K562 (cell line): ENCODE data around the gene CREB3L1. TPM values are rescaled to one million over a fixed set of nuclear protein-coding genes. Genes with fewer than 3 reads are reported as not detected.

Source experiments
- CC2D1A ChIP-seq: fragments of 450-650 bp; IDR thresholded peaks from 2 replicates; pipeline ENCODE4 v1.6.1; 2017; ENCODE audit warnings: mild to moderate bottlenecking
- EGR1 ChIP-seq: fragments of 450-650 bp; conservative IDR thresholded peaks from 2 replicates; pipeline ENCODE4 v1.6.1; 2017; ENCODE audit warnings: mild to moderate bottlenecking
- ELF1 ChIP-seq: fragments of 200-800 bp; sonication (Bioruptor generic); IDR thresholded peaks from 2 replicates; pipeline ENCODE4 v1.6.1; 2016; ENCODE audit warnings: missing genetic modification characterization, missing compliant biosample characterization
- LCOR ChIP-seq: sonication (generic); formaldehyde crosslinking; IDR thresholded peaks from 2 replicates; pipeline ENCODE4 v1.8.0; 2022; ENCODE audit warnings: mild to moderate bottlenecking, missing genetic modification reagents
- MTF1 ChIP-seq: fragments of 250-450 bp; sonication (Bioruptor Pico); IDR thresholded peaks from 2 replicates; pipeline ENCODE4 v1.9.0; 2021; ENCODE audit warnings: moderate library complexity, mild to moderate bottlenecking, inconsistent platforms, borderline replicate concordance
- NFIX ChIP-seq: fragments of 250-450 bp; sonication (Bioruptor Pico); IDR thresholded peaks from 2 replicates; pipeline ENCODE4 v1.4.0; 2020; ENCODE audit warnings: low read depth, mild to moderate bottlenecking, moderate library complexity
- POLR2G ChIP-seq: fragments of 200-400 bp; formaldehyde crosslinking; IDR thresholded peaks from 2 replicates; pipeline ENCODE4 v1.6.1; 2017; ENCODE audit warnings: low read depth, mild to moderate bottlenecking, antibody characterized with exemption, low read length, moderate library complexity
- ZFP1 ChIP-seq: fragments of 450-650 bp; formaldehyde crosslinking; IDR thresholded peaks from 2 replicates; pipeline ENCODE4 v1.4.0; 2020; ENCODE audit warnings: mild to moderate bottlenecking, mixed read lengths
- ZNF263 ChIP-seq: sonication (generic); formaldehyde crosslinking; IDR thresholded peaks from 2 replicates; pipeline ENCODE4 v1.8.0; 2022; ENCODE audit warnings: mild to moderate bottlenecking, missing genetic modification reagents, borderline replicate concordance
- ZNF75A ChIP-seq: fragments of 450-650 bp; formaldehyde crosslinking; IDR thresholded peaks from 2 replicates; pipeline ENCODE4 v1.4.0; 2020; ENCODE audit warnings: mild to moderate bottlenecking
- polyA plus RNA-seq, 8 experiments: library from polyadenylated mRNA; depleted of rRNA in 4 of 8; stranded (reverse) in 5 of 8; unstranded in 3 of 8; fragments of >200 nt; fragmentation: Nextera tagmentation in 2 of 8; fragmentation: Illumina TruSeq in 1 of 8; extraction: Ambion mirVana in 2 of 8; extraction: Trizol in 1 of 8; gene quantifications; 2 replicates each; pipeline versions ENCODE4 v1.2.1 to v1.2.3, GENCODE V29; 2011 to 2014; ENCODE audit warnings: inconsistent platforms in 1 of 8, missing spikeins in 1 of 8
- total RNA-seq, 7 experiments: library from RNA; depleted of rRNA in 6 of 7; stranded (reverse); fragments of >200 nt in 6 of 7; fragmentation: Illumina TruSeq in 2 of 7; extraction: Trizol in 2 of 7; gene quantifications; 2 replicates each; pipeline versions ENCODE4 v1.2.1 to v1.2.3, GENCODE V29; 2011 to 2021; ENCODE audit warnings: low replicate concordance in 1 of 7
- TF ChIP-seq, protein P1 (sequence below): IDR thresholded peaks from 3 replicates; pipeline ENCODE4 v1.6.1; 2011; ENCODE audit warnings: borderline replicate concordance, mild to moderate bottlenecking, moderate library complexity; ENCODE audit not compliant: insufficient read length; ENCODE audit errors: extremely low read depth
- TF ChIP-seq, protein P2 (sequence below): fragments of 200-800 bp; sonication (Bioruptor generic); IDR thresholded peaks from 2 replicates; pipeline ENCODE4 v1.6.1; 2017; ENCODE audit warnings: missing genetic modification characterization, missing compliant biosample characterization
- TF ChIP-seq, protein P3 (sequence below), 2 experiments: IDR thresholded peaks; 2 replicates each; pipeline ENCODE4 v1.6.1; 2011; ENCODE audit warnings: borderline replicate concordance in 1 of 2, control low read depth in 1 of 2, low read depth in 1 of 2, low read length in 1 of 2, mild to moderate bottlenecking in 1 of 2, mixed read lengths in 1 of 2, moderate library complexity in 1 of 2; ENCODE audit not compliant: insufficient read depth in 1 of 2, insufficient read length in 1 of 2, poor library complexity in 1 of 2, severe bottlenecking in 1 of 2; ENCODE audit errors: extremely low read depth in 1 of 2
- TF ChIP-seq, protein P4 (sequence below), 3 experiments: IDR thresholded peaks in 2 of 3; conservative IDR thresholded peaks in 1 of 3; 2 replicates each; pipeline ENCODE4 v1.5.1; 2011 to 2012; ENCODE audit warnings: low read length in 3 of 3, mild to moderate bottlenecking in 3 of 3, control low read depth in 2 of 3, improper control_type of control experiment in 1 of 3, inconsistent platforms in 1 of 3, low read depth in 1 of 3, mixed read lengths in 1 of 3, moderate library complexity in 1 of 3; ENCODE audit not compliant: insufficient read depth in 2 of 3

Gene CREB3L1
- total and polyA plus RNA-seq, 9 of the 15 experiments (the other 6 are each of a cell fraction or from before 2014, with no cell fraction given): 1.2 to 27.6 (median 3.7) TPM

DNA sequence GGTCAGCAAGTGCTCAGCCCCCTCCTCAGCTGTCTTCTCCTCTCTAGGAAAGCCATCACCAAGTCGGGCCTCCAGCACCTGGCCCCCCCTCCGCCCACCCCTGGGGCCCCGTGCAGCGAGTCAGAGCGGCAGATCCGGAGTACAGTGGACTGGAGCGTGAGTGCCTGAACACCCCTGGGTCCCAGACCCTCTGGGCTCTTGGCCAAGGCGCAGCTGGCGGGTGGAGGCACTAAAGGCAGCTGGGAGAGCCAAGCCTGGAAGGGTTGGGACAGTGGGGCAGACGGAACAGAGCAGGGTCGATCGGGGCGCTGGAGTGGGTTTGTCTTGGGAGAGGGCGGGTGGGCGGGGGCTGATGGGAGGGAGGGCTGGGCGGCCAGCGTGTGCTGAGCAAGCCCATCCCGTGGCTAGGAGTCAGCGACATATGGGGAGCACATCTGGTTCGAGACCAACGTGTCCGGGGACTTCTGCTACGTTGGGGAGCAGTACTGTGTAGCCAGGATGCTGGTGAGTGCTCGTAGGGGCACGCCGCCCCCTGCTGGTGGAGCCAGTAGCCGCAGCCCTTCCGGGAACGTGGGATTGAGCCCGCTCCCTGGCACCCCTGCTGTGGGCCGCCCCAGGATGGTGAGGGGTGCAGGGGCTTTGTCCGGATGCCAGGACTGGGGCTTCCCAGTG lies 89.9 kb downstream of the CREB3L1 start (continued):
- no peak for TF ChIP-seq ZNF75A
- no peak for TF ChIP-seq NFIX
- no peak for TF ChIP-seq MTF1 (CRISPR knock-in tag)
- peak; percentile 71; the same call in 1 of the 2 replicates for TF ChIP-seq ZNF263 (CRISPR knock-in tag)
- TF ChIP-seq, protein P1, sequence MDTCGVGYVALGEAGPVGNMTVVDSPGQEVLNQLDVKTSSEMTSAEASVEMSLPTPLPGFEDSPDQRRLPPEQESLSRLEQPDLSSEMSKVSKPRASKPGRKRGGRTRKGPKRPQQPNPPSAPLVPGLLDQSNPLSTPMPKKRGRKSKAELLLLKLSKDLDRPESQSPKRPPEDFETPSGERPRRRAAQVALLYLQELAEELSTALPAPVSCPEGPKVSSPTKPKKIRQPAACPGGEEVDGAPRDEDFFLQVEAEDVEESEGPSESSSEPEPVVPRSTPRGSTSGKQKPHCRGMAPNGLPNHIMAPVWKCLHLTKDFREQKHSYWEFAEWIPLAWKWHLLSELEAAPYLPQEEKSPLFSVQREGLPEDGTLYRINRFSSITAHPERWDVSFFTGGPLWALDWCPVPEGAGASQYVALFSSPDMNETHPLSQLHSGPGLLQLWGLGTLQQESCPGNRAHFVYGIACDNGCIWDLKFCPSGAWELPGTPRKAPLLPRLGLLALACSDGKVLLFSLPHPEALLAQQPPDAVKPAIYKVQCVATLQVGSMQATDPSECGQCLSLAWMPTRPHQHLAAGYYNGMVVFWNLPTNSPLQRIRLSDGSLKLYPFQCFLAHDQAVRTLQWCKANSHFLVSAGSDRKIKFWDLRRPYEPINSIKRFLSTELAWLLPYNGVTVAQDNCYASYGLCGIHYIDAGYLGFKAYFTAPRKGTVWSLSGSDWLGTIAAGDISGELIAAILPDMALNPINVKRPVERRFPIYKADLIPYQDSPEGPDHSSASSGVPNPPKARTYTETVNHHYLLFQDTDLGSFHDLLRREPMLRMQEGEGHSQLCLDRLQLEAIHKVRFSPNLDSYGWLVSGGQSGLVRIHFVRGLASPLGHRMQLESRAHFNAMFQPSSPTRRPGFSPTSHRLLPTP: no peak
- TF ChIP-seq LCOR (CRISPR knock-in tag): no peak
- TF ChIP-seq POLR2G: peak; percentile 52
- TF ChIP-seq, protein P2, sequence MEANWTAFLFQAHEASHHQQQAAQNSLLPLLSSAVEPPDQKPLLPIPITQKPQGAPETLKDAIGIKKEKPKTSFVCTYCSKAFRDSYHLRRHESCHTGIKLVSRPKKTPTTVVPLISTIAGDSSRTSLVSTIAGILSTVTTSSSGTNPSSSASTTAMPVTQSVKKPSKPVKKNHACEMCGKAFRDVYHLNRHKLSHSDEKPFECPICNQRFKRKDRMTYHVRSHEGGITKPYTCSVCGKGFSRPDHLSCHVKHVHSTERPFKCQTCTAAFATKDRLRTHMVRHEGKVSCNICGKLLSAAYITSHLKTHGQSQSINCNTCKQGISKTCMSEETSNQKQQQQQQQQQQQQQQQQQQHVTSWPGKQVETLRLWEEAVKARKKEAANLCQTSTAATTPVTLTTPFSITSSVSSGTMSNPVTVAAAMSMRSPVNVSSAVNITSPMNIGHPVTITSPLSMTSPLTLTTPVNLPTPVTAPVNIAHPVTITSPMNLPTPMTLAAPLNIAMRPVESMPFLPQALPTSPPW: peak; percentile 50
- peak; percentile 52; the same call in 1 of the 2 replicates for TF ChIP-seq ELF1 (tag)
- no peak for TF ChIP-seq CC2D1A
- TF ChIP-seq EGR1: peak; percentile 44
- TF ChIP-seq ZFP1 (CRISPR knock-in tag): no peak
- TF ChIP-seq, protein P3, sequence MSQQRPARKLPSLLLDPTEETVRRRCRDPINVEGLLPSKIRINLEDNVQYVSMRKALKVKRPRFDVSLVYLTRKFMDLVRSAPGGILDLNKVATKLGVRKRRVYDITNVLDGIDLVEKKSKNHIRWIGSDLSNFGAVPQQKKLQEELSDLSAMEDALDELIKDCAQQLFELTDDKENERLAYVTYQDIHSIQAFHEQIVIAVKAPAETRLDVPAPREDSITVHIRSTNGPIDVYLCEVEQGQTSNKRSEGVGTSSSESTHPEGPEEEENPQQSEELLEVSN (IDR thresholded peaks at IDR 0.05; ENCODE audit: borderline replicate concordance in 1 of 2, extremely low read depth in 1 of 2, insufficient read depth in 1 of 2, insufficient read length in 1 of 2, low read depth in 1 of 2, low read length in 1 of 2, poor library complexity in 1 of 2, severe bottlenecking in 1 of 2): no peak
- TF ChIP-seq, protein P4, sequence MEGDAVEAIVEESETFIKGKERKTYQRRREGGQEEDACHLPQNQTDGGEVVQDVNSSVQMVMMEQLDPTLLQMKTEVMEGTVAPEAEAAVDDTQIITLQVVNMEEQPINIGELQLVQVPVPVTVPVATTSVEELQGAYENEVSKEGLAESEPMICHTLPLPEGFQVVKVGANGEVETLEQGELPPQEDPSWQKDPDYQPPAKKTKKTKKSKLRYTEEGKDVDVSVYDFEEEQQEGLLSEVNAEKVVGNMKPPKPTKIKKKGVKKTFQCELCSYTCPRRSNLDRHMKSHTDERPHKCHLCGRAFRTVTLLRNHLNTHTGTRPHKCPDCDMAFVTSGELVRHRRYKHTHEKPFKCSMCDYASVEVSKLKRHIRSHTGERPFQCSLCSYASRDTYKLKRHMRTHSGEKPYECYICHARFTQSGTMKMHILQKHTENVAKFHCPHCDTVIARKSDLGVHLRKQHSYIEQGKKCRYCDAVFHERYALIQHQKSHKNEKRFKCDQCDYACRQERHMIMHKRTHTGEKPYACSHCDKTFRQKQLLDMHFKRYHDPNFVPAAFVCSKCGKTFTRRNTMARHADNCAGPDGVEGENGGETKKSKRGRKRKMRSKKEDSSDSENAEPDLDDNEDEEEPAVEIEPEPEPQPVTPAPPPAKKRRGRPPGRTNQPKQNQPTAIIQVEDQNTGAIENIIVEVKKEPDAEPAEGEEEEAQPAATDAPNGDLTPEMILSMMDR (IDR thresholded peaks at IDR 0.05 in 2 of 3, conservative IDR thresholded peaks at IDR 0.05 in 1 of 3; ENCODE audit: insufficient read depth in 2 of 3, low read depth in 1 of 3, low read length in 3 of 3): peak; percentile 81 to 89 (median 84)
